Lower leg skin (tissue), 3 donors: ENCODE measurements around the gene TMEM164.

ENCODE experiments used
- POLR2A ChIP-seq, 2 donors: fragments of 450-650 bp; IDR thresholded peaks; one replicate each; pipeline ENCODE4 v1.6.1; 2016 to 2017; ENCODE audit warnings: antibody characterized with exemption in 2 of 2, mild to moderate bottlenecking in 1 of 2, moderate library complexity in 1 of 2
- TF ChIP-seq, protein P1 (sequence below), 3 donors: fragments of 450-650 bp; IDR thresholded peaks; one replicate each; pipeline ENCODE4 v1.5.1; 2016; ENCODE audit warnings: antibody characterized with exemption in 3 of 3, mild to moderate bottlenecking in 3 of 3, moderate library complexity in 2 of 3

DNA sequence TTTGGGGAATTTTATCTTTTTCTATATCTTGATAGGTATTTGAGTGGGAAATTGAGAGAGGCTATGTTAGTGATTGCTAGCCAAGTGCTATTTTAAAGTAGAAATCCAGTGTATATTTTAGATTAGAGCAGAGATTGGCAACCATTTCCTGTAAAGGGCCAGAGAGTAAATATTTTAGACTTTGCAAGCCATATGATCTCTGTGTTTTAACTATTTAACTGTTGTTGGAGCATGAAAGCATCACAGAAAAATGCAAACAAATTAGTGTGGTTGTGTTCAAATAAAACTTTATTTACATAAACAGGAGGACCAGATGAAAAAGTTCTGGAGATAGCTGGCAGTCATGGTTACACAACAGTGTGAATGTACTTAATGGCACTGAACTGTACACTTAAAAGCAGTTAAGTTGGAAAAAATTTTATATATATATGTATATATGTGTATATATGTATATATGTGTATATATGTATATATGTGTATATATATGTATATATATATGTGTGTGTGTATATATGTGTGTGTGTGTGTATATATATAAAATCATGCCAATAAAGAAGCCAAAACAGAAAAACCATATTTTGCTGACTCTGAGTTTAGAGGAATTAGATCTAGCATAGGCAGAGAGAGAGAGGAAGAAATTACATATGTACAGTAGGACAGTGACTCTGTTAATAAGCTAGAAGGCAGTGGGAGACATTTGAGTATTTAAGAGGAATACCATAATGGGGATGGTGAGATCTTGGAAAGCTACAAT is 83.4 kb downstream of the TMEM164 start:
- no peak for TF ChIP-seq POLR2A (IDR thresholded peaks at IDR 0.05)
- TF ChIP-seq, protein P1, sequence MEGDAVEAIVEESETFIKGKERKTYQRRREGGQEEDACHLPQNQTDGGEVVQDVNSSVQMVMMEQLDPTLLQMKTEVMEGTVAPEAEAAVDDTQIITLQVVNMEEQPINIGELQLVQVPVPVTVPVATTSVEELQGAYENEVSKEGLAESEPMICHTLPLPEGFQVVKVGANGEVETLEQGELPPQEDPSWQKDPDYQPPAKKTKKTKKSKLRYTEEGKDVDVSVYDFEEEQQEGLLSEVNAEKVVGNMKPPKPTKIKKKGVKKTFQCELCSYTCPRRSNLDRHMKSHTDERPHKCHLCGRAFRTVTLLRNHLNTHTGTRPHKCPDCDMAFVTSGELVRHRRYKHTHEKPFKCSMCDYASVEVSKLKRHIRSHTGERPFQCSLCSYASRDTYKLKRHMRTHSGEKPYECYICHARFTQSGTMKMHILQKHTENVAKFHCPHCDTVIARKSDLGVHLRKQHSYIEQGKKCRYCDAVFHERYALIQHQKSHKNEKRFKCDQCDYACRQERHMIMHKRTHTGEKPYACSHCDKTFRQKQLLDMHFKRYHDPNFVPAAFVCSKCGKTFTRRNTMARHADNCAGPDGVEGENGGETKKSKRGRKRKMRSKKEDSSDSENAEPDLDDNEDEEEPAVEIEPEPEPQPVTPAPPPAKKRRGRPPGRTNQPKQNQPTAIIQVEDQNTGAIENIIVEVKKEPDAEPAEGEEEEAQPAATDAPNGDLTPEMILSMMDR (IDR thresholded peaks at IDR 0.05) = no peak
